Ramos (cell line): ENCODE data around the gene NFU1.
"Not testable (repeated sequence)": the region's sequence is repeated elsewhere in the genome, so short reads cannot be mapped to it uniquely, and the experiment has no call there.

ENCODE experiments used
- in situ Hi-C: fragments of 300-500 bp; cut with MboI; formaldehyde crosslinking; loops from one replicate; pipeline ENCODE4 v1.14.3; 2022; ENCODE audit warnings: low sequenced_read_pairs; ENCODE audit not compliant: unreplicated experiment

NFU1 gene

DNA sequence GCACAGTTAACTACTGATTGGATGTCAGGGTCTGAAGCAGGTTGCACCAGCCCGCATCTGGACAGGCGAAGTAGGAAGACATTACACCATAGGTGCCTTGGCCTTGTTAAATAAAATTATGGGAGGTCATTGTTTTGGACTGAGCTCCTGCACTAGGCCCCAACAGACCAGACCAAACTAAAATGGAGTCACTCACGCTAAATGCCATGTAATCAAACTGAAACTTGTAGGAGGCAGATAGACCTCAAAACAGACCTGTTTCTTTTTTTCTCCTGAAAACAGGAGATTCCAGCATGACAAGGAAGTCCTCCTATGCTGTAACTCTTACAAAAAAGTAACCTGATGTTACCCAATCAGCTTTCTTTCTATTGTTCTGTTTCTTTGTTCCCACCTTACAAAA, 15.5 kb upstream of the NFU1 start:
- in situ Hi-C loops: no loop called here

DNA sequence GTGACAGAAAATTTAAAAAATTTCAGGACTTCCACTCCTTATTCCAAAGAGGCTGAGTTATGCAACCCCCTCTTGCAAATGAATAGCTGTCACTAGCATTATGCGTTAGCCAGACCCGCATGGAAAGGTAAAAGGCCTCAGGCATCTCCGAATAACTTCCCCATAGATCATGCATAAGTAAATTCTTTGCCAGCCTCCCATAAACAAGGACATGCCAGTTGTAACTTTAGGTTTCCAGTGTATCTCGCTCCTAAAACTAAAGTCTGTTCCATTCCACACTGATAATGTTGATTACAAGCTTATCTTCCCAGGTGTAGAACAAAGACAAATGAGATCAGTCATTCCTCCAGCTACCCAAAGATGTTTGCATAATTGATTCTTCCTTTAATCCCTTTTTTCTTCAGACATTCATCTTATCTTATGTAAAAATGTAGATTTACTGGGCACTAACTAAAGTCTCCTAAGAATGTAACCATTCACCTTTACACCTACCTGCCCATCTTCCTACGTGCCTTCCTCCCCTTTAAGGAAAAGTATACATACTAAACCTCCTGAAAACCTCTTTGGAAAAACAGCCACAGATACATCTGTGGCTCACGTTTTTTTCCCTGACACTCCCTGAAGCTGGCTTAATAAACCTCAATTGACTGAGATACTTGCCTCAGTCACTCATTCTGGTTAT, 13.6 kb upstream of the NFU1 start:
- in situ Hi-C loops: no loop called here

DNA sequence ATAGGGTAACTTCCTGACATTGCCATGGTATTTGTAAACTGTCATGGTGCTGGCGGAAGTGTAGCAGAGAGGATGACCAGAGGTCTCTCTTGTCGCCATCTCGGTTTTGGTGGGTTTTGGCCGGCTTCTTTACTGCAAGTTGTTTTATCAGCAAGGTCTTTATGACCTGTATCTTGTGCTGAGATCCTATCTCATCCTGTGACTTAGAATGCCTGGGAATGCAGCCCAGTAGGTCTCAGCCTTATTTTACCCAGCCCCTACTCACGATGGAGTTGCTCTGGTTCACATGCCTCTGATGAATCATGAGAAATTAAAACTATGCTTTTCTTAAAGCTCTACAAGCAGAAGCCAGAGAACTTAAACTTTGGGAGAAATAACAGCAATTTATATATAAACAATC, 12.7 kb upstream of the NFU1 start:
- in situ Hi-C loops: no loop called here

DNA sequence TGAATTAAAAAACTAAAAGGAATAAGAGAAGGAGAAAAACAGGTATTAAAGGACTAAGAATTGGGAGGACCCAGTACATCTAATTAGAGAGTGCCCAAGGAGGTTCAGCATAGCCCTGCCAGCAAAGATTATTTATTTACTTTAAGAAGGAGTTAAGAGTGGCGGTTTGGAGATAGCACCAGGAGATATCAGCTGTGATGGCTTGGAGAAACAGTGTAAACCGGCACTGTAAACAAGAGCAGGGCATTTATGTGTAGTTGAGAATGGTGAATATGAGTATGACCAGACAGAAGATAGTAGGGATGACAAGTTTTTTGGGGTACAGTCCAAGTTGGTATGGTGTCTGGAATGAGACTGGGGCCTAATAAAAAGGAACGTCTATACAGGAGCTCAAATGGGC, 6.4 kb upstream of the NFU1 start:
- in situ Hi-C loops: not testable (repeated sequence)

DNA sequence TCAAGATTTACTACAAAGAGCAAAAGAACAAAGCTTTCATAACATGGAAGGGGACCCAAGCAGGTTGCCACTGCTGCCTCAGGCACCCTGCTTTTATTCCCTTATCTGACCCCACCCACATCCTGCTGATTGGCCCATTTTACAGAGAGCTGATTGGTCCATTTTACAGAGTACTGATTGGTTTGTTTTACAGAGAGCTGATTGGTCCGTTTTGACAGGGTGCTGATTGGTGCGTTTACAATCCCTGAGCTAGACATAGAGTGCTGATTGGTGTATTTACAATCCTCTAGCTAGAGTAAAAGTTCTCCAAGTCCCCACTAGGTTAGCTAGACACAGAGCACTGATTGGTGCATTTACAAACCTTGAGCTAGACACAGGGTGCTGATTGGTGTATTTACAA, 2.3 kb upstream of the NFU1 start:
- in situ Hi-C loops: not testable (repeated sequence)

DNA sequence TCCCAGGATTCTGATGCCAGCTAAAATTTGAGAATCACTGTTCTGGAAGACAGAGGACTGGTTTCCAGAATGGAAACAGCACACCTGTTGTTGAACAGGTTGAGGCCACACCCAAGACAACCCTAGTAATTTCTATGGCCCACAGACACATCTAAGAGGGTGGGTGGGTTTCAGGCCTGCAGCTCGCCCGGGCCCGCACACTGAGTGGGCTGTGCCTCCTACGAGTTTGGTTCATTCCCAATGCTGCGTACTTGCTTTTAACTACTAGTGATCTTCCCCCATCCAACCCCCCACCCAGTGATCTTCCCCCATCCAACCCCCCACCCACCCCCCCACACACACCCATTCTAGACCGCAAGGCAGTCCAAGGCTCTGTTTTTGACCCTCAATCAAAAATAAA, 1.3 kb upstream of the NFU1 start:
- in situ Hi-C loops: no loop called here

DNA sequence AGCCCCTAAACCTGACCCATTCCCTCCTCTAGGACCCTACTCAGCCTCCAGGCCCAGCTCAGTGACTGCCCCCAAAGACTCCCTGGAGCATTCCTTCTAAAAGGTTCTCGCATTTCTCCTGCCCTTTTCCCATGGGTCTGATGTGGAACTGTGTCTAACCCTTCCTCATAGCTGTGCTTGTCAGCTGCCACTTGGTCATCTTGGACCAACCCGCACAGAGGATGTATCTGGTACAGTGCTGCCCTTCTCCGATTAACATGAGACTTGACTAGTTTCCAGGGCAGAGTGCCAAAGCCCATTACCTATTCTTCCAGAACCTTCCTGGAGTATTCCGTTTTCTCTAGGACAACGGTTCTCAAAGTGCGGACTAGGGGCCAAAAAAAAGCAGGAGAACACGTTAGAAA, 518 bp upstream of the NFU1 start:
- in situ Hi-C loops: no loop called here

DNA sequence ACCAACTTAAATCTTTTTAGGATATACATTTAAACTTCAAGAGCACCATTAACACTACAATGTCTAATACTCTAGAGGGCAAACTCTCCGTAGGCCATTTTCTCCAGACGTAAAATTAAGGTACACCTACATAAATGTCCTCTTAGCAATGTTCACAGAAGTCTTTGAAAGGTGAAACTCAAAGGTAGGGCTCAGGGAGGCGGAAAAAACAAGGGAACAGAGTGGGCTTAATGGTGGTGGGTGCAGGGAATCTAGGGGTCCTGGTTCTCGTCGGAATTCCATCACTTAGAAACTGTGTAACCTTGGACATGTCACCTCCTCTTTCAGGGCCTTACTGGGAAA, 668 bp downstream of the NFU1 start:
- in situ Hi-C loops: no loop called here

DNA sequence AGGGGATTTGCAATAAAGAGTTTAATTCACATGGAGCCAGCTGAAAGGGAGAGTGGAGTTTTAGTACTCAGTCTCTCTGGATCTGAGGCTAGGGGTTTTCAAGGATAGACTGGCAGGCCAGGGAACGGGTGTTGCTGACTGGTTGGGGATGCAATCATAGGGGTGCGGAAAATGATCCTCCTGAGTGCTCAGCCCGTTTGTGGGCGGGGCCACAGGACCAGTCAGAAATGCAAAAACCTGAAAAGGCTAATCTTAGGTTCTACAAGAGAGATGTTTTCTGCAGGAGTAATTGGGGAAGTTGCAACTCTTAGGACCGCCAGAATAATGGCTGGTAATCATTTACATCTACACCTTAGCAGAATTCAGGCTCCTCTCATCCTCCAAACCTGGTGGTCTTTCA, 2.5 kb downstream of the NFU1 start:
- in situ Hi-C loops: no loop called here

DNA sequence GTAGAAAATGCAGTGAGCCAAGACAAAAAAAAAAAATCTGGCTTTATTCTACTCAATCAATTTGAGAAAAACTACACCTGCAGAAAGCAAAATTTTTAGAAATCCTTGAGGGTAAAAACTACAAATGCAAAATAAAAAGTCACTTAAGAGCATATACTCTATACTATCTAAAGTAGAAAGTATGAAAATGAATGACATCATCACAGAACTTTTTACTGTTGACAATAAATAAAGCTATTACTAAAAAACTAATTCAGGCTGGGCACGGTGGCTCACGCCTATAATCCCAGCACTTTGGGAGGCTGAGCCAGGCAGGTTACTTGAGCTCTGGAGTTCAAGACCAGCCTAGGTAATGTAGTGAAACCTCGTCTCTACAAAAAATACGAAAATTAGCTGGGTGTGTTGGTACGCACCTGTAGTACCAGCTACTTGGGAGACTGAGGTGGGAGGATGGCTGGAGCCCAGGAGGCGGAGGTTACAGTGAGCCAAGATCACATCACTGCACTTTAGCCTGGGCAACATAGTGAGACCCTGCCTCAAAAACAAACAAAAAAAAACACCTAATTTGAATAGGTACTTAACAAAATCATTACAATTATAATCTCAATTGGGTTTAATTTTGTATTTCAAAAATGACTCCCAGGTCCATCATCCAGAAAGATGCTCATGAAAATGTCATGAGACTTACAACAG, 7.6 kb downstream of the NFU1 start:
- in situ Hi-C loops: no loop called here

DNA sequence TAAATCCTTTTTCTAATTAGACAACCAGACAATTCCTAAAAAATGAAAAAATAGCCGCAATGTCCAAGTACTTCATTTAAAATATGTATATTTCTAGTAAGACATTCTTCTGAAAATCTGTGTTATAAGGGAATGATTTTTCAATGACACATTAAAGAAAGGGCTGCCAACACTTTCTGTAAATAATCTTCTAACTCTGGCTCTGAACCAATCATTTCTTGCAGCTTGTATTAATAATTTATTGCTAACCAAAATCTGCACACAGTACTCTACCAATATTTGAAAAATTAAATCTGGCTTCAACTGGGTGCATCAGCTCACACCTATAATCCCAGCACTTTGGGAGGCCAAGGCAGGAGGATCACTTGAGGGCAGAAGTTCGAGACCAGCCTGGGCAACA, 8.3 kb downstream of the NFU1 start:
- in situ Hi-C loops: no loop called here

DNA sequence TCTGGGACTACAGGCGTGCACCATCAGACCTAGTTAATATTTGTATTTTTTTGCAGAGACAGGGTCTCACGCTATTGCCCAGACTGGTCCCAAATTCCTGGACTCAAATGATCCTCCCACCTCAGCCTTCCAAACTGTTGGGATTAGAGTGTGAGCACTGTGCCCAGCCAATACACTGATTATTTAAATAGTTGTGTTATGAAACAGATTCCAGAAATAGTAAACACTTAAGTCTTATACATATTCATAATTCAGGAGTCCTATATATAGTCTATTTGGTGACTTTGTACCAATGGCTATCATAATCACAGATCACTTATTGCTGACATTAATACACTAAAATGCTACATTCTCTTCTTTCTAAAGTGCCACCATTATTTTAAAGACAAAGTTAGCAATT, 12.8 kb downstream of the NFU1 start:
- in situ Hi-C loops: no loop called here

DNA sequence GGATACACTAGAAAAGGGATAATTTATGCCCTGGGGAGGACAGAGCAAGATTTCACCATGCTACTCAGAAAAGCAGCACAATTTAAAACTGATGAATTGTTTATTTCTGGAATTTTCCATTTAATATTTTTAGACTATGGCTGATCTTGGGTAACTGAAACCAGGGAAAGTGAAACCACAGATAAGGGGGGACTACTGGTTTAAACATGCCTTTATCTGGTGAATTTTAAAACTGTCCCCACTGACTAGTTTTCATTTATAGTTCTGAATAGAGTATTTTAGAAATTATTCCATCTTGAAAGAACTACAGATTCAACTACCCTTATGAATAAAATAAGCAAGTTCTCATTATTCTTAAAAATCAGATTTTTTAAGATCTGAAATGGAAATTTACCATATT, 15.0 kb downstream of the NFU1 start:
- in situ Hi-C loops: no loop called here

DNA sequence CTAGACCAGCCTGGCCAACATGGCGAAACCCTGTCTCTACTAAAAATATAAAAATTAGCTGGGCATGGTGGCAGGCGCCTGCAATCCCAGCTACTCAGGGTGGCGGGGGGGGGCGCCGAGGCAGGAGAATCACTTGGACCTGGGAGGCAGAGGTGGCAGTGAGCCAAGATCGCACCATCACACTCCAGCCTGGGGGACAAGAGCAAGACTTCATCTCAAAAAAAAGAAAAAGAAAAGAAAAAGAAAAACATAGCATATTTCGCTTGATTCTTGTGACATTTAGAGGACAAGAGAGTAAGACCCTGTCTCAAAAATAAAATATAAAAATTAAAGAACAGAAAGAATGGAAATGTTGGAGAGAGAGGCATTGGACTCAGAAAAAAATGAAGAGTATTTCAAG, 18.1 kb downstream of the NFU1 start:
- in situ Hi-C loops: not testable (repeated sequence)

DNA sequence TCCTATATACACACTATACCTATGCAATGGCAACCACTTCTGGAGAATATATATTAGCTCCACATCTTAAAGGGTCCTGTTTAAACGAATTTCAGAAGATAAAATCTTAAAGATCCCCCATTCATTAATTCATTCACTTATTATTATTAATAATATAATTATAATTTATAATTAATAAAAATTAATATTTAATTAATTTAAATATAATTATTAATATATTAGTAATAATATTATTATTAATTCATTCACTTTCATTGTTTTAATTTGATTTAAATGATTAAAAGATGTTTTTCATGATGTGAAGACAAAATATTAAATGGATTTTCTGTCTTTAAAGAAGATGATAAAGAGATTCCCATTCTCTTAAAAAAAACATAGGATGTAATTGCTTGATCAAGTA, 21.1 kb downstream of the NFU1 start:
- in situ Hi-C loops: no loop called here

DNA sequence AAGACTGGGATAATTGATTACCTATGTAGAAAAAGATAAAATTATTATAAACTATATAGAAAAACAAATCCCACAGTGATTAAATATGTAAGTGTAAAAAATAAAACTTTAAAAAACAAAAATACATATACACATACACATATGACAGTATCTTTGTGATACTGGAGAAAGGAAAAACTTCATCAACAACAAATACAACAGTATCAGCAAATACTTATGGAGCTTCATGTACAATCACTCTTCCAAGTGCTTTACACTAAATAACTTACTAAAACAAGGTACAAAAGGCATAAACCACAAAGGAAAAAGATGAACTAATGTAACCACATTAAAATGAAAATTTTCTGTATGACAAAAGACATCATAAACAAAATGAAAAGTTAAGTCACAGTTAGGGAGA, 26.1 kb downstream of the NFU1 start:
- in situ Hi-C loops: no loop called here

DNA sequence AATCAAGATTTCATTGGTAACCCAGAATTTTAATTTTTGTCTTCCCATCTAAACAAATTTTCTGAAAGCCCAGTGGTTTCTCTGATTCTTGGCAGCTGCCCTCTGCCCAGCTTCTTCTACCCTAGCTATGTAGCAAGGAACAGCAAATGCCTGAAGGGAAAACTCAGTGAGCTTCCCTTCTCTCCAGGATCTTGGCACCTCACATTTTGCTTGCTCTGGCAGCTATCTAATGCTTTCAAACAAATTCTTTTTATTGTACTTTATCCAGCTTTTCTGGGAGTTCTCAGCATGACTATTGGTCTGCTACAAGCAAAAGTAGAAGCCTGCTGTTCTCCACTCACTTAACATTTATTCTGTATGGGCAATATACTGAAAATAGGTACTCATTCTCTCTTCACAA, 31.9 kb downstream of the NFU1 start:
- in situ Hi-C loops: no loop called here

DNA sequence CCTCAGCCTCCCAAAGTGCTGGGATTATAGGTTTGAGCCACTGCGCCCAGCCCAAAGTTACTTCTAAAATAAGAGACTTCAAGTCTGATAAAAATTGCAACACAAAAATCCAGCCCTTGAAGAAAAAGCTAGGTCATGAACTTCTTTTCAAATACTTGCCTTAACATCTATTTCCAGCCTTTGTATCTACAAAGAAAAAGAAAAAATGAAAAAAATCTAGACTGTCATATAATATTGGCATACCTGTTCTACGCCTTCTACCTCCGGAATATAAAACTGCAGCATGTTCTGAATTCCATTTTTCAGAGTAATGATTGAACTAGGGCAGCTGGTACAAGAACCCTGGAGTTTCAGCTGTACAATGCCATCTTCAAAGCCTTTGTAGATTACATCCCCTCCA, 37.1 kb downstream of the NFU1 start:
- in situ Hi-C loops: no loop called here

DNA sequence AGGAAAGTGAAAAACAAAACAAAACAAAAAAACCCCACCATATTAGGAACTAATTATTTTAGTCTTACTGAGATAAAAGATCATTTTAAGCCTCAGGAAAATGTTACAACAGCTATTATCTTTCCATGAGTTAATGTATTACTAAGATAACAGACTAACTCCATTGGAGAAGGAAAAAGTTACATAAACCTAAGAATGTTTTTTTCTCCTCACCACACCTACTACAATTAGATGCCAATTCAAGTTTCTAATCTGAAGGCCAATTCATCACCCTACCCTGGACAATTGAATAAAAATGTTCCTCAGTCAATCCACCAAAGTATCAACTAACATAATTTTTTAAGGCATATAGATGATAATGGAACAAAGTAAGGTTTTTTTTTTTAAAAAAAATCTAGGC, 40.0 kb downstream of the NFU1 start:
- in situ Hi-C loops: no loop called here

DNA sequence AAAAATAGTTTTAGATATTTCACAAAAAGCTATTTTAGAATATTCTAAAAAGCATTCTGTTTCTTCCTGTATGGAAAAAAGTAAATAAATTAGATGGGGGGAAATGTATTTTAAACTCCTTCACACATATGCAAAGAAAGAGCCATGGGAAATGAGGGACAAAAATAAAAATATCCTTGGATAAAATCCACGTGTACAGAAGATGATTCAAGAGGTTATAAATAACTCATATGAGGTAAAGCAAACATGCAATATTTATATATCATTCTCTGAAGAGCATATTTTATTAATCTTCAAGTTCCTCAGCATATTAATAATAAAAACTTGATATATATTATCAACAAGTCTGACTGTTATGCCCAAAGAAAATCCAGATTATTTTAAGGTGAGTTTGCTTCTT, 41.4 kb downstream of the NFU1 start:
- in situ Hi-C loops: no loop called here

DNA sequence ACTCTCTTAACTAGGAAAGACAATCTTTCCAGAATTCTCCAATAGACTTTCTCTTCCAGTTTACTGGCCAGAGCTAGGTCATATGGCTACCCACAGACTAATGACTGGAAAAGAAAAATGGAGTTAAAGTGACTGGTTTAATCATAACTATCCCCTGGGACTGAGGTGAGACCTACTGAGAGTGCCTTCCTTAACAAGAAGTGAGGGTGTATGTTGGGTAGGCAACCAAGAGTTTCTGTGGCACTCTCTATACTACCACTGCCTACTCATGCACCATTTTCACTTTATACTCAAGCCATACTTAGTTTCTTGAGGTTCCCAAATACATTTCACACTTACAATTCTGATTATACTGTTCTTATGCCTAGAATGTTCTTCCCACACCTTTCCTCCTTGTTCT, 43.3 kb downstream of the NFU1 start:
- in situ Hi-C loops: no loop called here

DNA sequence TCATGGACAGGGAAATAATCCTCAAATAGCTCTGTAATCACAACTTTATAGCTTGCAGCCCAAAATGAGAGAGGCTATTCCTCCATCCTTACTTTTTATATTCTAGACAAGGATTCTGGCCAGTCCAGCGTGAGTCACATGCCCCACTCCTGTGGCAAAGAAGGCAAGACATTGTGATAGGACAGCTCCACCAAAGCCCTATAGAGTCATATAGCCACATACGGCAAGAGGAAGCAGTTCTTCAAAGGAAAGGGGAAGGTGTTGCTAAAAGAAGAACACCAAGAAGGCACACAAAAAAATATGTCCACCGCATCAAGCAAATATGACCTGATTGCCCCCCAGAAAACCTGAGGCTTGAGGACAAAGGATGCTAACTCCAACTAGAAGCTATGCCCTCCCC, 46.8 kb downstream of the NFU1 start:
- in situ Hi-C loops: no loop called here
